D721Med (cell line): ENCODE data around the gene KDM4C.

ENCODE experiments used
- DNase-seq: peaks from one replicate; pipeline ENCODE4 v3.0.0; 2011; ENCODE audit warnings: low spot score; ENCODE audit not compliant: insufficient read length
- FAIRE-seq: peaks from 2 replicates; lab custom pipeline; 2011; peaks lifted over from hg19 to GRCh38; lab: Jason Lieb, UNC
- CTCF ChIP-seq: IDR thresholded peaks from 2 replicates; pipeline ENCODE4 v1.5.1; 2012; ENCODE audit warnings: mild to moderate bottlenecking, control low read depth; ENCODE audit not compliant: insufficient read depth; ENCODE audit errors: missing control alignments

KDM4C gene

GRCh38 chr9:6910032-6910431, 152.3 kb downstream of the KDM4C start:
- FAIRE-seq (no peak), DNase-seq (no peak)

GRCh38 chr9:6910497-6910896, 152.7 kb downstream of the KDM4C start:
- no peak for TF ChIP-seq CTCF
- peak; percentile 41 for FAIRE-seq
- DNase-seq: no peak

More at GRCh38 chr9:6910032-6910431, 152.3 kb downstream of the KDM4C start:
- peak; percentile 60 for TF ChIP-seq CTCF

GRCh38 chr9:6911901-6912638, 154.3 kb downstream of the KDM4C start:
- DNase-seq (no peak), FAIRE-seq (no peak)
- TF ChIP-seq CTCF: no peak

GRCh38 chr9:6915635-6916034, 157.9 kb downstream of the KDM4C start:
- FAIRE-seq (no peak), DNase-seq (no peak)
- TF ChIP-seq CTCF: no peak

- no peak for FAIRE-seq
- no peak for DNase-seq
- no peak for TF ChIP-seq CTCF
Observed at GRCh38 chr9:6917162-6917561, 159.4 kb downstream of the KDM4C start.

GRCh38 chr9:6920041-6920440, 162.3 kb downstream of the KDM4C start:
- no peak for FAIRE-seq
- TF ChIP-seq CTCF: no peak
- DNase-seq: no peak

- FAIRE-seq: no peak
- DNase-seq: no peak
- no peak for TF ChIP-seq CTCF
Observed at GRCh38 chr9:6921315-6921714, 163.5 kb downstream of the KDM4C start.
